Endometrial microvascular endothelial cells (primary cell): ENCODE measurements around the gene THSD1. TPM values are rescaled to one million over a fixed set of nuclear protein-coding genes. Genes with fewer than 3 reads are reported as not detected.
"Not testable (repeated sequence)": the region's sequence is repeated elsewhere in the genome, so short reads cannot be mapped to it uniquely, and the experiment has no call there.

Experiments
- in situ Hi-C: cut with HindIII; loops from 2 replicates; pipeline ENCODE4 v1.10.0; 2017; ENCODE audit warnings: low sequenced_read_pairs, low pct_unique_long_range_greater_than_20kb; ENCODE audit errors: inconsistent ontology term
- total RNA-seq: library from RNA; depleted of rRNA; stranded (reverse); fragments of >200 nt; gene quantifications from one replicate; pipeline ENCODE4 v1.2.3, GENCODE V29; 2015; ENCODE audit errors: inconsistent ontology term

Gene THSD1
- total RNA-seq, 1 donor from 2014 or later, result 33.2 TPM

GRCh38 chr13:52373277-52373676 is 32.7 kb downstream of the THSD1 start:
- in situ Hi-C loops, result not testable (repeated sequence)

- in situ Hi-C loops, result no loop called here
Observed at GRCh38 chr13:52371736-52372247, 34.2 kb downstream of the THSD1 start.

GRCh38 chr13:52366291-52366690 is 39.7 kb downstream of the THSD1 start:
- in situ Hi-C loops, result no loop called here

- in situ Hi-C loops, result not testable (repeated sequence)
Observed at GRCh38 chr13:52362169-52362887, 43.6 kb downstream of the THSD1 start.

- in situ Hi-C loops, result no loop called here
Observed at GRCh38 chr13:52361225-52361624, 44.7 kb downstream of the THSD1 start.

- in situ Hi-C loops, result no loop called here
Observed at GRCh38 chr13:52359534-52359933, 46.4 kb downstream of the THSD1 start.

GRCh38 chr13:52356327-52356726 is 49.6 kb downstream of the THSD1 start:
- in situ Hi-C loops, result no loop called here

GRCh38 chr13:52353193-52353592 is 52.8 kb downstream of the THSD1 start:
- in situ Hi-C loops, result no loop called here

- in situ Hi-C loops, result no loop called here
Observed at GRCh38 chr13:52348983-52349780, 56.8 kb downstream of the THSD1 start.

- in situ Hi-C loops, result no loop called here
Observed at GRCh38 chr13:52348071-52348470, 57.9 kb downstream of the THSD1 start.

GRCh38 chr13:52345631-52346251 is 60.2 kb downstream of the THSD1 start:
- in situ Hi-C loops, result no loop called here

- in situ Hi-C loops, result no loop called here
Observed at GRCh38 chr13:52345048-52345447, 60.9 kb downstream of the THSD1 start.

GRCh38 chr13:52344108-52344507 is 61.9 kb downstream of the THSD1 start:
- in situ Hi-C loops, result no loop called here

- in situ Hi-C loops, result not testable (repeated sequence)
Observed at GRCh38 chr13:52342203-52342602, 63.8 kb downstream of the THSD1 start.

- in situ Hi-C loops, result not testable (repeated sequence)
Observed at GRCh38 chr13:52337828-52338455, 68.0 kb downstream of the THSD1 start.

GRCh38 chr13:52334107-52334506 is 71.9 kb downstream of the THSD1 start:
- in situ Hi-C loops, result not testable (repeated sequence)

- in situ Hi-C loops, result not testable (repeated sequence)
Observed at GRCh38 chr13:52331844-52332243, 74.1 kb downstream of the THSD1 start.
